ENCODE measurements around the gene TIGD1.

- no peak for TF ChIP-seq CTCF (IDR thresholded peaks at IDR 0.05)
- TF ChIP-seq POLR2A (IDR thresholded peaks at IDR 0.05) = no peak
Measured at GRCh38 chr2:232545511-232546375, 4.6 kb downstream of the TIGD1 start.

Measured in esophagus squamous epithelium (tissue), 4 donors.